ENCODE results near the gene LMF1.

LMF1 gene

GRCh38 chr16:967077-967541, 3.7 kb downstream of the LMF1 start:
- H4K20me1 ChIP-seq (ENCODE audit: insufficient read depth, low read length): no peaks in the 10 kb centered on the region

GRCh38 chr16:966505-966904, 4.3 kb downstream of the LMF1 start:
- H3K27ac ChIP-seq (ENCODE audit: low read length): no peak overlapping the region
- H4K20me1 ChIP-seq (ENCODE audit: insufficient read depth, low read length): no peaks in the 10 kb centered on the region
- H2AFZ ChIP-seq (ENCODE audit: low read depth, low read length): no peak overlapping the region
- peaks cover 5% of the 10 kb centered on the region for H3K4me1 ChIP-seq (ENCODE audit: low read length)
- H3K4me3 ChIP-seq (ENCODE audit: low read length): no peak overlapping the region
- H3K36me3 ChIP-seq (replicated peaks; ENCODE audit: low read depth, low read length): peaks cover 8% of the 10 kb centered on the region
- no peak overlapping the region for H3K9ac ChIP-seq (ENCODE audit: low read length)
- H3K9me3 ChIP-seq (ENCODE audit: insufficient read depth, low read length): no peaks in the 10 kb centered on the region
- H3K27me3 ChIP-seq (ENCODE audit: low read depth, low read length): no peaks in the 10 kb centered on the region
- peaks cover 11% of the 10 kb centered on the region; the same call in 1 of the 2 replicates for H3K79me2 ChIP-seq (ENCODE audit: low read length)
- no peak overlapping the region for H3K4me2 ChIP-seq (ENCODE audit: low read length)
- no peak for TF ChIP-seq CTCF (IDR thresholded peaks at IDR 0.05; ENCODE audit: low read depth, low read length)
- TF ChIP-seq EZH2phosphoT487 (IDR thresholded peaks at IDR 0.05; ENCODE audit: low read depth): no peak

More at GRCh38 chr16:967077-967541, 3.7 kb downstream of the LMF1 start:
- Histone ChIP-seq H3K4me1 (ENCODE audit: low read length) (peaks cover 5% of the 10 kb centered on the region), H3K36me3 (replicated peaks; ENCODE audit: low read depth, low read length) (peaks cover 8% of the 10 kb centered on the region), H3K4me3 (ENCODE audit: low read length) (no peak overlapping the region), H3K27ac (ENCODE audit: low read length) (no peak overlapping the region), H2AFZ (ENCODE audit: low read depth, low read length) (no peak overlapping the region), H3K9ac (ENCODE audit: low read length) (no peak overlapping the region), H3K79me2 (ENCODE audit: low read length) (peaks cover 11% of the 10 kb centered on the region; the same call in 1 of the 2 replicates), H3K4me2 (ENCODE audit: low read length) (no peak overlapping the region), H3K27me3 (ENCODE audit: low read depth, low read length) (no peaks in the 10 kb centered on the region), H3K9me3 (ENCODE audit: insufficient read depth, low read length) (no peaks in the 10 kb centered on the region)
- TF ChIP-seq CTCF (IDR thresholded peaks at IDR 0.05; ENCODE audit: low read depth, low read length) (no peak), EZH2phosphoT487 (IDR thresholded peaks at IDR 0.05; ENCODE audit: low read depth) (no peak)

GRCh38 chr16:966035-966434, 4.7 kb downstream of the LMF1 start:
- Histone ChIP-seq H3K36me3 (replicated peaks; ENCODE audit: low read depth, low read length) (peaks cover 8% of the 10 kb centered on the region), H3K27me3 (ENCODE audit: low read depth, low read length) (no peaks in the 10 kb centered on the region), H4K20me1 (ENCODE audit: insufficient read depth, low read length) (no peaks in the 10 kb centered on the region), H3K4me1 (ENCODE audit: low read length) (peaks cover 5% of the 10 kb centered on the region), H3K4me3 (ENCODE audit: low read length) (no peak overlapping the region), H3K4me2 (ENCODE audit: low read length) (no peak overlapping the region), H3K9ac (ENCODE audit: low read length) (no peak overlapping the region), H3K27ac (ENCODE audit: low read length) (no peak overlapping the region), H3K79me2 (ENCODE audit: low read length) (peaks cover 11% of the 10 kb centered on the region; the same call in 1 of the 2 replicates), H3K9me3 (ENCODE audit: insufficient read depth, low read length) (no peaks in the 10 kb centered on the region), H2AFZ (ENCODE audit: low read depth, low read length) (no peak overlapping the region)
- TF ChIP-seq EZH2phosphoT487 (IDR thresholded peaks at IDR 0.05; ENCODE audit: low read depth) (no peak), CTCF (IDR thresholded peaks at IDR 0.05; ENCODE audit: low read depth, low read length) (no peak)

GRCh38 chr16:965487-965886, 5.3 kb downstream of the LMF1 start:
- Histone ChIP-seq H3K27me3 (ENCODE audit: low read depth, low read length) (no peaks in the 10 kb centered on the region), H3K4me3 (ENCODE audit: low read length) (no peak overlapping the region), H3K9ac (ENCODE audit: low read length) (no peak overlapping the region), H3K9me3 (ENCODE audit: insufficient read depth, low read length) (no peaks in the 10 kb centered on the region), H3K4me1 (ENCODE audit: low read length) (peaks cover 5% of the 10 kb centered on the region), H2AFZ (ENCODE audit: low read depth, low read length) (no peak overlapping the region), H3K27ac (ENCODE audit: low read length) (no peak overlapping the region), H4K20me1 (ENCODE audit: insufficient read depth, low read length) (no peaks in the 10 kb centered on the region), H3K79me2 (ENCODE audit: low read length) (peaks cover 11% of the 10 kb centered on the region; the same call in 1 of the 2 replicates), H3K4me2 (ENCODE audit: low read length) (no peak overlapping the region), H3K36me3 (replicated peaks; ENCODE audit: low read depth, low read length) (peaks cover 8% of the 10 kb centered on the region)
- TF ChIP-seq EZH2phosphoT487 (IDR thresholded peaks at IDR 0.05; ENCODE audit: low read depth): no peak
- TF ChIP-seq CTCF (IDR thresholded peaks at IDR 0.05; ENCODE audit: low read depth, low read length): no peak
